Measurements from ENCODE around the gene MTA1. TPM values are rescaled to one million over a fixed set of nuclear protein-coding genes. Genes with fewer than 3 reads are reported as not detected.

The MTA1 gene
- polyA plus RNA-seq, 3 donors from 2014 or later, result 0.82 to 3.0 (median 2.8) TPM

- DNase-seq, result peak in 1 of 3 donors; percentile 10
- H3K27me3 Mint-ChIP-seq (ENCODE audit: low read depth in 3 of 3), result peaks cover 4 to 41% (median 12%) of the 10 kb centered on the region in 3 donors
- peaks cover 4 to 6% of the 10 kb centered on the region in 2 donors for H3K4me1 Mint-ChIP-seq
- H3K4me3 Mint-ChIP-seq, result no peak overlapping the region
- no peaks in the 10 kb centered on the region for H3K9me3 Mint-ChIP-seq
- no peak overlapping the region for H3K27ac Mint-ChIP-seq
- H3K36me3 Mint-ChIP-seq, result no peaks in the 10 kb centered on the region
These were observed 76.6 kb downstream of the MTA1 start for GRCh38 chr14:105495990-105496830.

GRCh38 chr14:105496831-105497591 lies 77.4 kb downstream of the MTA1 start:
- H3K27me3 Mint-ChIP-seq (ENCODE audit: low read depth in 3 of 3), result peaks cover 0 to 36% (median 7%) of the 10 kb centered on the region in 3 donors
- peaks cover under 1% of the 10 kb centered on the region in 2 donors for H3K4me1 Mint-ChIP-seq
- no peak overlapping the region for H3K4me3 Mint-ChIP-seq
- no peaks in the 10 kb centered on the region for H3K9me3 Mint-ChIP-seq
- peak in 1 of 3 donors; percentile 2 for DNase-seq
- no peaks in the 10 kb centered on the region for H3K36me3 Mint-ChIP-seq
- no peak overlapping the region for H3K27ac Mint-ChIP-seq

GRCh38 chr14:105497671-105498429 lies 78.2 kb downstream of the MTA1 start:
- Mint-ChIP-seq H3K4me1 (no peaks in the 10 kb centered on the region), H3K27me3 (ENCODE audit: low read depth in 3 of 3) (peaks cover 0 to 36% (median 7%) of the 10 kb centered on the region in 3 donors), H3K4me3 (no peak overlapping the region), H3K27ac (no peak overlapping the region), H3K9me3 (no peaks in the 10 kb centered on the region), H3K36me3 (no peaks in the 10 kb centered on the region)
- DNase-seq, result peak in 2 of 3 donors; percentile 9 to 10

GRCh38 chr14:105498430-105499255 lies 79.0 kb downstream of the MTA1 start:
- Mint-ChIP-seq H3K4me3 (no peak overlapping the region), H3K27me3 (ENCODE audit: low read depth in 3 of 3) (peaks cover 0 to 34% (median 8%) of the 10 kb centered on the region in 3 donors), H3K36me3 (no peaks in the 10 kb centered on the region), H3K9me3 (no peaks in the 10 kb centered on the region), H3K4me1 (no peaks in the 10 kb centered on the region), H3K27ac (no peak overlapping the region)
- peak in 1 of 3 donors; percentile 3 for DNase-seq

GRCh38 chr14:105499256-105500035 lies 79.8 kb downstream of the MTA1 start:
- no peak overlapping the region for H3K27ac Mint-ChIP-seq
- DNase-seq, result peak in 1 of 3 donors; percentile 12
- no peak overlapping the region for H3K4me3 Mint-ChIP-seq
- peaks cover 0 to 34% (median 8%) of the 10 kb centered on the region in 3 donors for H3K27me3 Mint-ChIP-seq (ENCODE audit: low read depth in 3 of 3)
- no peaks in the 10 kb centered on the region for H3K36me3 Mint-ChIP-seq
- H3K9me3 Mint-ChIP-seq, result no peaks in the 10 kb centered on the region
- H3K4me1 Mint-ChIP-seq, result no peaks in the 10 kb centered on the region

GRCh38 chr14:105500036-105500725 lies 80.6 kb downstream of the MTA1 start:
- peak overlapping the region in 1 of 6 donors; percentile 55 for H3K27ac Mint-ChIP-seq

GRCh38 chr14:105500726-105501101 lies 81.1 kb downstream of the MTA1 start:
- Mint-ChIP-seq H3K4me3 (no peak overlapping the region), H3K9me3 (no peaks in the 10 kb centered on the region), H3K36me3 (no peaks in the 10 kb centered on the region), H3K4me1 (no peaks in the 10 kb centered on the region), H3K27me3 (ENCODE audit: low read depth in 3 of 3) (peaks cover 0 to 34% (median 6%) of the 10 kb centered on the region in 3 donors), H3K27ac (no peak overlapping the region)
- DNase-seq, result no peak

More at GRCh38 chr14:105500036-105500725, 80.6 kb downstream of the MTA1 start:
- Mint-ChIP-seq H3K4me3 (no peak overlapping the region), H3K9me3 (no peaks in the 10 kb centered on the region), H3K27me3 (ENCODE audit: low read depth in 3 of 3) (peaks cover 0 to 34% (median 6%) of the 10 kb centered on the region in 3 donors), H3K4me1 (no peaks in the 10 kb centered on the region), H3K36me3 (no peaks in the 10 kb centered on the region)
- peak in 1 of 3 donors; percentile 1 for DNase-seq

- Mint-ChIP-seq H3K4me3 (no peak overlapping the region), H3K27me3 (ENCODE audit: low read depth in 3 of 3) (peaks cover 0 to 32% (median 5%) of the 10 kb centered on the region in 3 donors), H3K27ac (no peak overlapping the region), H3K36me3 (no peaks in the 10 kb centered on the region), H3K9me3 (no peaks in the 10 kb centered on the region), H3K4me1 (no peaks in the 10 kb centered on the region)
- peak in 1 of 3 donors; percentile 4 for DNase-seq
These were observed 82.1 kb downstream of the MTA1 start for GRCh38 chr14:105501504-105502291.

GRCh38 chr14:105502446-105503295 lies 83.0 kb downstream of the MTA1 start:
- no peak for DNase-seq
- H3K9me3 Mint-ChIP-seq, result no peaks in the 10 kb centered on the region
- H3K36me3 Mint-ChIP-seq, result no peaks in the 10 kb centered on the region
- peaks cover 1 to 23% (median 2%) of the 10 kb centered on the region in 3 donors for H3K27me3 Mint-ChIP-seq (ENCODE audit: low read depth in 3 of 3)
- no peaks in the 10 kb centered on the region for H3K4me1 Mint-ChIP-seq
- no peak overlapping the region for H3K27ac Mint-ChIP-seq
- no peak overlapping the region for H3K4me3 Mint-ChIP-seq

GRCh38 chr14:105503296-105503640 lies 83.6 kb downstream of the MTA1 start:
- Mint-ChIP-seq H3K4me1 (no peaks in the 10 kb centered on the region), H3K27me3 (ENCODE audit: low read depth in 3 of 3) (peaks cover 1 to 21% (median 6%) of the 10 kb centered on the region in 3 donors), H3K27ac (no peak overlapping the region), H3K36me3 (no peaks in the 10 kb centered on the region), H3K9me3 (no peaks in the 10 kb centered on the region), H3K4me3 (no peak overlapping the region)
- DNase-seq, result no peak
